Cardiac fibroblast (primary cell): ENCODE results near the gene SLC26A8.

ENCODE experiments used
- DNase-seq, 2 donors: peaks; one replicate each; pipeline versions ENCODE4 v3.0.0 to v3.0.0-alpha.2; 2010; ENCODE audit warnings: low read depth in 2 of 2
- H3K4me3 ChIP-seq, 2 donors: replicated peaks in 1 of 2; 1 replicate in 1 of 2; 2 replicates in 1 of 2; pipeline ENCODE4 v1.5.1; 2011; ENCODE audit warnings: low read depth in 2 of 2, low read length in 2 of 2, mild to moderate bottlenecking in 2 of 2, moderate library complexity in 1 of 2
- CTCF ChIP-seq: IDR thresholded peaks from one replicate; pipeline ENCODE4 v1.5.1; 2011; ENCODE audit warnings: low read depth, mild to moderate bottlenecking, low read length, inconsistent platforms

Gene SLC26A8

GRCh38 chr6:36023996-36024795, at the start of gene SLC26A8:
Gene SLC26A8 (minus strand): TSS chr6:36024641. CDS start chr6:36019707, 4,934 bp downstream.
- DNase-seq = no peak
- H3K4me3 ChIP-seq = no peak within 1 kb of the TSS
- TF ChIP-seq CTCF = no peak

GRCh38 chr6:36073587-36073986, 49.1 kb upstream of the SLC26A8 start:
- no peak for TF ChIP-seq CTCF
- DNase-seq = no peak

GRCh38 chr6:36072681-36073080, 48.2 kb upstream of the SLC26A8 start:
- DNase-seq = no peak

More at GRCh38 chr6:36073587-36073986, 49.1 kb upstream of the SLC26A8 start:
- H3K4me3 ChIP-seq = no peak overlapping the region

GRCh38 chr6:36071714-36072113, 47.3 kb upstream of the SLC26A8 start:
- H3K4me3 ChIP-seq = no peak overlapping the region
- no peak for TF ChIP-seq CTCF
- DNase-seq = no peak

More at GRCh38 chr6:36072681-36073080, 48.2 kb upstream of the SLC26A8 start:
- H3K4me3 ChIP-seq = no peak overlapping the region
- no peak for TF ChIP-seq CTCF

- H3K4me3 ChIP-seq = no peak overlapping the region
- no peak for TF ChIP-seq CTCF
- no peak for DNase-seq
Measured at GRCh38 chr6:36071281-36071680, 46.8 kb upstream of the SLC26A8 start.

- no peak for TF ChIP-seq CTCF
- DNase-seq = no peak
- H3K4me3 ChIP-seq = no peak overlapping the region
Measured at GRCh38 chr6:36070252-36070651, 45.8 kb upstream of the SLC26A8 start.
